Stomach (tissue), 4 donors: Measurements from ENCODE around the gene RAB8B.

Source experiments
- CTCF ChIP-seq, 7 experiments: fragments of 450-650 bp in 4 of 7; fragments of 200-600 bp in 3 of 7; sonication (generic) in 3 of 7; IDR thresholded peaks; one replicate each; pipeline ENCODE4 v1.5.1; 2016 to 2019; ENCODE audit warnings: antibody characterized with exemption in 7 of 7, control low read depth in 2 of 7, mild to moderate bottlenecking in 1 of 7
- POLR2AphosphoS5 ChIP-seq, 3 donors: sonication (generic); formaldehyde crosslinking; IDR thresholded peaks; one replicate each; pipeline ENCODE4 v1.6.1; 2016; ENCODE audit warnings: antibody characterized with exemption in 3 of 3

DNA sequence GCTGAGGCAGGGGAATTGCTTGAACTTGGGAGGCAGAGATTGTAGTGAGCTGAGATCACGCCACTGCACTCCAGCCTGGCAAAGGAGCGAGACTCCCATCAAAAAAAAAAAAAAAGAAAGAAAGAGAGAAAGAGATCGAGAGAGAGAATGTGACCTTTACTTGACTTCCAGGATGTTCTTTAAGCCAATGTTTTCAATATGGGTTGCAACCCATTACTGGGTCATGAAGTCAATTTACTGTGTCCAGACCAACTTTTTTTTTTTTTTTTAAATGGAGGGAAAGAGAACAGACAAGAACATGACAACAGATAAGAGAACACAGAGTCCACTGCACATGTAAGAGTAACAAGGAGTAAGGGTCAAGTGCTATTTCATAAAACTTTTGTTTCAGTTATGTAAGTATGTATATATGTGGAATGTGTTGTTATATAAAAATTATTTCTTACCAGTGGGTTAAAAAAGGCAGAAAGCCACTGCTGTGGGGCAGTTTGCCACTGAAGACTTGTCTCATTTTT, 29.8 kb downstream of the RAB8B start:
- no peak for TF ChIP-seq CTCF (IDR thresholded peaks at IDR 0.05)
- no peak for TF ChIP-seq POLR2AphosphoS5 (IDR thresholded peaks at IDR 0.05)
